CD4-positive, alpha-beta T cell (primary cell): Measurements from ENCODE around the gene ASCC3. TPM values are rescaled to one million over a fixed set of nuclear protein-coding genes. Genes with fewer than 3 reads are reported as not detected.

Experiments used
- ATAC-seq: fragments of 200-7000 bp; cut with Tn5 transposase; one replicate; pipeline ENCODE4 v1.10.0; 2022; ENCODE audit warnings: mild to moderate bottlenecking; ENCODE audit not compliant: poor library complexity
- CTCF ChIA-PET: fragments of 350-600 bp; sonication (Branson Sonifier 250); formaldehyde crosslinking; loops from one replicate; lab custom pipeline; 2021; ENCODE audit warnings: antibody characterized with exemption, inconsistent platforms; lab: Charles Lee
- POLR2A ChIA-PET: fragments of 350-600 bp; sonication (Branson Sonifier 250); formaldehyde crosslinking; loops from one replicate; lab custom pipeline; 2021; ENCODE audit warnings: antibody characterized with exemption, inconsistent platforms; lab: Charles Lee
- DNase-seq, 14 experiments: peaks; one replicate each; pipeline ENCODE4 v3.0.0-alpha.2; 2013 to 2020; ENCODE audit warnings: mixed read lengths in 2 of 14
- H3K27ac ChIP-seq, 2 donors: one replicate each; pipeline versions ENCODE4 v1.5.1 to v1.7.0; 2013; ENCODE audit warnings: low read length in 2 of 2, low read depth in 1 of 2, mild to moderate bottlenecking in 1 of 2
- H3K27me3 ChIP-seq, 2 experiments: 1 replicate in 1 of 2; 2 replicates in 1 of 2; pipeline versions ENCODE4 v1.6.1 to v1.7.0; 2013; ENCODE audit warnings: low read length in 2 of 2, control low read depth in 1 of 2, mild to moderate bottlenecking in 1 of 2, moderate library complexity in 1 of 2; ENCODE audit not compliant: insufficient read depth in 2 of 2, control insufficient read depth in 1 of 2
- H3K36me3 ChIP-seq: one replicate; pipeline ENCODE4 v1.6.1; 2013; ENCODE audit warnings: low read length, control low read depth; ENCODE audit not compliant: insufficient read depth
- H3K4me1 ChIP-seq: one replicate; pipeline ENCODE4 v1.6.1; 2013; ENCODE audit warnings: low read length, control low read depth; ENCODE audit not compliant: insufficient read depth
- H3K4me3 ChIP-seq: one replicate; pipeline ENCODE4 v1.5.1; 2013; ENCODE audit warnings: mild to moderate bottlenecking, low read length, moderate library complexity
- H3K9me3 ChIP-seq, 2 experiments: 1 replicate in 1 of 2; 2 replicates in 1 of 2; pipeline versions ENCODE4 v1.6.1 to v1.7.0; 2013; ENCODE audit warnings: low read length in 2 of 2, mild to moderate bottlenecking in 2 of 2, control low read depth in 1 of 2, moderate library complexity in 1 of 2; ENCODE audit not compliant: control insufficient read depth in 1 of 2, insufficient read depth in 1 of 2
- H3K27ac Mint-ChIP-seq: one replicate; pipeline ENCODE4 v1.8.0; 2020; ENCODE audit warnings: mixed read lengths
- H3K27me3 Mint-ChIP-seq: one replicate; pipeline ENCODE4 v1.8.0; 2021; ENCODE audit warnings: mixed read lengths
- H3K36me3 Mint-ChIP-seq: one replicate; pipeline ENCODE4 v1.8.0; 2021; ENCODE audit warnings: low read depth, mixed read lengths
- H3K4me1 Mint-ChIP-seq: one replicate; pipeline ENCODE4 v1.8.0; 2021; ENCODE audit warnings: low read depth, mixed read lengths
- H3K4me3 Mint-ChIP-seq: one replicate; pipeline ENCODE4 v1.8.0; 2020; ENCODE audit warnings: mild to moderate bottlenecking, mixed read lengths
- H3K9me3 Mint-ChIP-seq: one replicate; pipeline ENCODE4 v1.8.0; 2020; ENCODE audit warnings: mixed read lengths
- intact Hi-C, 2 experiments: fragments of 100-400 bp; cut with DNase I in 1 of 2; cut with micrococcal nuclease in 1 of 2; formaldehyde crosslinking; loops; one replicate each; pipeline versions ENCODE4 v1.15.1 to v1.9.0; 2023 to 2025; cut with DNase I, micrococcal nuclease
- total RNA-seq, 174 experiments: library from RNA in 2 of 174; stranded (reverse) in 2 of 174; gene quantifications; one replicate each; pipeline ENCODE4 v1.2.3 and lab custom pipeline; 2021 to 2026
- TF ChIP-seq, protein P1 (sequence below): fragments of 200-600 bp; IDR thresholded peaks from one replicate; pipeline ENCODE4 v1.8.0; 2022; ENCODE audit warnings: antibody characterized with exemption, mild to moderate bottlenecking

ASCC3 gene
- total RNA-seq, 2 experiments from 2014 or later = 28.9 to 30.4 TPM

DNA sequence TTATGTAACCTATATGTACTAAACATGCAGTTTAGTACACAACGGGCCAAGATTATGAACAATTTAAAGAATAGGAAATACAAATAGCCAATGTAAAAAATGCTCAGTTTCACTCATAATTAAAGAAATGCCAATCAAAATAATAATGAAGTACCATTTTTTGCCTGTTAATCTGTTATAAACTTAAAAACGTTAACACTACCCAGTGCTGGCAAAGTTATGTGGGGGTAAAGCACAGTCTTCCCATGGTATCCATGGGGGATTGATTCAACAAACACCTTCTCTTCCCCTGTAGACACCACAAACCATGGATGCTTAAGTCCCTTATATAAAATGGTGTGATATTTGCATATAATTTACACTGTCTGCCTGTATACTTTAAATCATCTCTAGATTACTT is 211.1 kb downstream of the ASCC3 start:
- no peak overlapping the region for H3K4me3 Mint-ChIP-seq
- ChIA-PET POLR2A (no interaction called here), CTCF (no interaction called here)
- Histone ChIP-seq H3K36me3 (no peaks in the 10 kb centered on the region), H3K4me3 (no peak overlapping the region), H3K4me1 (no peaks in the 10 kb centered on the region), H3K27me3 (no peaks in the 10 kb centered on the region), H3K27ac (no peak overlapping the region), H3K9me3 (no peaks in the 10 kb centered on the region)
- H3K27me3 Mint-ChIP-seq = no peaks in the 10 kb centered on the region
- H3K9me3 Mint-ChIP-seq = no peaks in the 10 kb centered on the region
- TF ChIP-seq, protein P1, sequence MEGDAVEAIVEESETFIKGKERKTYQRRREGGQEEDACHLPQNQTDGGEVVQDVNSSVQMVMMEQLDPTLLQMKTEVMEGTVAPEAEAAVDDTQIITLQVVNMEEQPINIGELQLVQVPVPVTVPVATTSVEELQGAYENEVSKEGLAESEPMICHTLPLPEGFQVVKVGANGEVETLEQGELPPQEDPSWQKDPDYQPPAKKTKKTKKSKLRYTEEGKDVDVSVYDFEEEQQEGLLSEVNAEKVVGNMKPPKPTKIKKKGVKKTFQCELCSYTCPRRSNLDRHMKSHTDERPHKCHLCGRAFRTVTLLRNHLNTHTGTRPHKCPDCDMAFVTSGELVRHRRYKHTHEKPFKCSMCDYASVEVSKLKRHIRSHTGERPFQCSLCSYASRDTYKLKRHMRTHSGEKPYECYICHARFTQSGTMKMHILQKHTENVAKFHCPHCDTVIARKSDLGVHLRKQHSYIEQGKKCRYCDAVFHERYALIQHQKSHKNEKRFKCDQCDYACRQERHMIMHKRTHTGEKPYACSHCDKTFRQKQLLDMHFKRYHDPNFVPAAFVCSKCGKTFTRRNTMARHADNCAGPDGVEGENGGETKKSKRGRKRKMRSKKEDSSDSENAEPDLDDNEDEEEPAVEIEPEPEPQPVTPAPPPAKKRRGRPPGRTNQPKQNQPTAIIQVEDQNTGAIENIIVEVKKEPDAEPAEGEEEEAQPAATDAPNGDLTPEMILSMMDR = no peak
- H3K36me3 Mint-ChIP-seq = peaks cover 13% of the 10 kb centered on the region
- no peak for ATAC-seq
- peaks cover under 1% of the 10 kb centered on the region for H3K4me1 Mint-ChIP-seq
- intact Hi-C loops = no loop called here
- DNase-seq = no peak
- no peak overlapping the region for H3K27ac Mint-ChIP-seq

DNA sequence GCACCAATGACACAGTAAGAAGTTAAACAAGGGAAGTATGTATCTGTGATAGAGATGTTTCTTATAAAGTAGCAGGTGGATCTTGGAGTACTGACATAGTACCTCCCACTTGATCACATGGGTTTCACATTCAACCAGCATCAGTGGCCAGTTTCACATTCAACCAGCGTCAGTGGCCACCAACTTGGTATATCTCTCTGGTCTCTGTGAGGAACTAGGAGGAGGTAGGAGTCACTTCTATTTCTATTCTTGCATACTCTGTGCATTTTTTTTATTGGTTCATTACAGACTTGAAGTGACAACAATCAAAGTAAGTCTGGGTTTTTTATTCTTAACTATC is 216.1 kb downstream of the ASCC3 start:
- TF ChIP-seq, protein P1 = no peak
- no peak overlapping the region for H3K4me3 ChIP-seq
- H3K36me3 ChIP-seq = peaks cover 7% of the 10 kb centered on the region
- H3K27ac ChIP-seq = no peak overlapping the region
- H3K27me3 Mint-ChIP-seq = no peaks in the 10 kb centered on the region
- intact Hi-C loops = loop anchor here (2.0 to 10.0 kb wide), 4 partner anchors 550 to 1200 kb away; no protein-coding TSS in a partner anchor
- H3K4me1 Mint-ChIP-seq = peaks cover 10% of the 10 kb centered on the region
- no peaks in the 10 kb centered on the region for H3K27me3 ChIP-seq
- no peaks in the 10 kb centered on the region for H3K9me3 Mint-ChIP-seq
- H3K27ac Mint-ChIP-seq = peak overlapping the region; percentile 7
- ATAC-seq = no peak
- POLR2A ChIA-PET = no interaction called here
- no peaks in the 10 kb centered on the region for H3K9me3 ChIP-seq
- peak in 2 of 14 experiments; percentile 1 to 7 for DNase-seq
- no peaks in the 10 kb centered on the region for H3K4me1 ChIP-seq
- CTCF ChIA-PET = interaction anchor here (1.3 kb wide), 2 partner anchors 37 to 663 kb away, joined by 3 read pairs; no protein-coding TSS in a partner anchor
- no peak overlapping the region for H3K4me3 Mint-ChIP-seq
- H3K36me3 Mint-ChIP-seq = peaks cover 12% of the 10 kb centered on the region

DNA sequence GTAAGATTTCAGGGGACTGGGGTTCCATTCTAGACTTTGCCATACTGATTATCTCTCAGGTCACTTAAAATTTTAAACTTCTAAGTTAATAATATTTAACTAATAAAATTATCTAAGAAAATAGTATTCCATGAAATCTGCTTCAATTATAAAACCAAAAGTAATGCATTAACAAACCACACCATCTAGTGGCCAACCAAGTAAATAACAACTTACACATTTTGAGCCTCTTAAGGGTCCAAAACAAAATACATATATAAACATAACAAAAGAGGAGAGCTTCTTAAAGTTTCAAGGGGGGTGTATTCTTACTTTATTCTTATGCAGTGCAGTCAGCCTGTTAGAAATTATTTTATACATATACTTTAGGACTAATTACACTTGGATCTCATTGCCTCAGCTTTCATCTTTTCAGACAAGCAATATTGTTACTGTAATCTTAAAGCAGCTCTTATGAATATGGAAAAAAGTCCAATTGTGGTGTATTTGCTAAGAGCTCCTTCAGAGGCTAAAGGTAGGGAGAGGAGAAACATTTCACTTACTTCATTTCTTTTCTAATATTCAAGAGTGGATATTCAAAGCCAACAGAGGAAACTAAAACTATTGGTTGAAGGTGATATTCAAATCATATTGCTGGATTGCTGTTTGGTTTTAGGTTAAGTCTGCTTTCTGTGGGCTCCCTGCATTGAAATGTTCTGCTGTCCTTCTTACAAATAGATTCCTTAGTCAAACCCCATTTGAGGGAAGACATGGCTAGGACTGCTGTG is 216.7 kb downstream of the ASCC3 start:
- no peaks in the 10 kb centered on the region for H3K27me3 Mint-ChIP-seq
- Histone ChIP-seq H3K36me3 (peaks cover 7% of the 10 kb centered on the region), H3K4me3 (no peak overlapping the region), H3K27ac (peak overlapping the region in 1 of 2 donors; percentile 12), H3K9me3 (no peaks in the 10 kb centered on the region), H3K27me3 (no peaks in the 10 kb centered on the region), H3K4me1 (no peaks in the 10 kb centered on the region)
- no peak overlapping the region for H3K4me3 Mint-ChIP-seq
- CTCF ChIA-PET = interaction anchor here (1.1 to 1.3 kb wide), 3 partner anchors 9 to 662 kb away, joined by 3 to 4 read pairs (median 3); no protein-coding TSS in a partner anchor
- H3K9me3 Mint-ChIP-seq = no peaks in the 10 kb centered on the region
- DNase-seq = peak in 3 of 14 experiments; percentile 35 to 45 (median 43)
- H3K27ac Mint-ChIP-seq = peak overlapping the region; percentile 7
- intact Hi-C loops = loop anchor here (2.0 to 10.0 kb wide), 6 partner anchors 547 to 1200 kb away; no protein-coding TSS in a partner anchor
- peaks cover 10% of the 10 kb centered on the region for H3K4me1 Mint-ChIP-seq
- TF ChIP-seq, protein P1 = peak; percentile 77
- H3K36me3 Mint-ChIP-seq = peaks cover 12% of the 10 kb centered on the region
- POLR2A ChIA-PET = no interaction called here
- peak; percentile 48 for ATAC-seq
